GM04503 (cell line): ENCODE measurements around the gene GRID2.

Source experiments
- DNase-seq: peaks from one replicate; pipeline ENCODE4 v3.0.0-alpha.2; 2012; ENCODE audit warnings: low read depth

The GRID2 gene

GRCh38 chr4:92962831-92963230 is 659.1 kb downstream of the GRID2 start:
- no peak for DNase-seq

DNA sequence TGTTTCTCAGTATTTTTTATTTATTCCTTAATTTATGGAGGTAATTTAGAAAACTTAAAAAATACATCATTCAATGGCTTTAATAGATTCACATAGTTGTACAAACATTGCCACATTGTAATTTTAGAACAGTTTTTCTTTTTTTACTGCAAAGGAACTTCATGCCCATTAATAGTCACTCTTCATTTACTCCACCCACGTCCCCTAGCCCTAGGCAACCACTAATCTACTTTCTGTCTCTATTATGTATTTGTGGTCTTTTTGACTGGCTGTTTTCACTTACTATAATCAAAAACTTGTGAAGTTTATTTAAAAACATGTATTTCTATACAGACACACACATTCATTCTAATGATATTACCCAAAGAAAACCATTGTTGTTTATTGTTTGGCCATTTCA is 664.8 kb downstream of the GRID2 start:
- DNase-seq: no peak

- DNase-seq: no peak
Measured at GRCh38 chr4:92968996-92969395, 665.2 kb downstream of the GRID2 start.

DNA sequence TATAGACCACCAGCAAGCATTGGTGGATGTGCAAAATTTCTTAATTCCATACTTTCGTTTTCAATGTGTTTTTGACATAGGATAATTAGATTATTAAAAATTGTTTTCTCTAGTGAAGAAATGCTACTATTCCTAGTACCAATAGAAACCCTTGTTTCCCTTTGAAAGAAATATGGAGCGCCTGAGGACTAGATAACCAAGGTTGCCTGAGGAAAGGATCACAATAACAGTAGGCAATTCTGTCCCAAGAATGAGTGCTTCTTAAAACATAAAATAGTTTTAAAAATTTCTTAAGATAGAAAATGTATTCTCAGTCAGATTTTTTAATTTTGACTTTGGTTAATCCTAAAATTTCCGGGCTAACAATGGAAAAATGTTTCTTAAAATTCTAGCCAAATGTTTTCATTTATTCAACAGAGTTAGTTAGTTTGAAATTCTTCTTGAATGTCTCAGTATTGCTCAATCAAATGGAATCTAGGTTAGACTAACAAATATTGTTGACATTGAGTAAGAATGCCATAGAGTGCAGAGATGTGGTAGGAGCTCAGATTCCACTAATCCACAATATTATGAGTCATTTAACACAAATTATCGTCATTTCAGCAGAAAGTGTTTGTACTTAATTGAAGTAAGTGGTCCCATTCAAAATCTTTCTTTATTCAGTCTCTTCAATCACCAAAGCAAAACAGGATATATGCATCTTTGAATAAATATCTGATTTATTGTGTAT is 666.0 kb downstream of the GRID2 start:
- DNase-seq: peak; percentile 87

DNA sequence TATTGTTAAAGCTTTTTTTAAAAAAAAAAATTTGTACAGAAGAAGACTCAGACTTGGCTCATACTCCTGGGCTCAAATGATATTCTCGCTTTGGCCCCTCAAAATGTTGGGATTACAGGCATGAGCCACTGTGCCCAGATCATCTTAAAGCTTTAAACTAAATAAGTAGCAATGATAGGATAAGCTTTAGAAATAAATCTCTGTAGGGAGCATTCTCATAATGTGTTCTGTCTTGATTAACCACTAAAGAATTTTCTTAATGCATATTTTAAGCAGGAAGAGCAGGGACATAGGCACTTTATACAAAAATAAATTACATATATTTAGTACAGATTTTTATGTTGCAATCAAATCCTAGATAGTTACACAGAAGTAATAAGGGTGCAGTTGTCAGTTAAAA is 667.2 kb downstream of the GRID2 start:
- DNase-seq: no peak

- no peak for DNase-seq
Measured at GRCh38 chr4:92988301-92988700, 684.5 kb downstream of the GRID2 start.

DNA sequence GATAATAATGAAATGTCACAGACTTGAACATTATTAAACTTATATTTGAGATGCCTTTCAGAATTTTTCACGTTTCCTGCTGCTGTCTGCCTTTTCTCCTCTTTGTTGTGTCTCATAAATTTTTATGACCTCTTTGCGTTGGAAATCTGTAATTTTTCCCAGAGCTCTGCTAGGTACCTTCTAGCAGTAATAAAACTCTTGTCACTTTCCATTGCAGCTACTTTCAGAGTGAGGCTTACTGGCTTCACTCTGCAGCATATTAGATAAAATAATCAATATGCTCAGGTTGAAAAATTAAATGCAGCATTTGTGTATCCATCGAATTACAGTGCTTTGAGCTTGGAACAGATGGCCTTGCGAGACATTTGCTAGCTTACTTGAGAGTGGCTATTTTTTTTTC is 689.0 kb downstream of the GRID2 start:
- no peak for DNase-seq

- DNase-seq: no peak
Measured at GRCh38 chr4:92994727-92995126, 691.0 kb downstream of the GRID2 start.

GRCh38 chr4:92996533-92996932 is 692.8 kb downstream of the GRID2 start:
- no peak for DNase-seq

GRCh38 chr4:93000910-93001309 is 697.1 kb downstream of the GRID2 start:
- DNase-seq: no peak

GRCh38 chr4:93002240-93002639 is 698.5 kb downstream of the GRID2 start:
- no peak for DNase-seq

GRCh38 chr4:93016350-93016749 is 712.6 kb downstream of the GRID2 start:
- no peak for DNase-seq

DNA sequence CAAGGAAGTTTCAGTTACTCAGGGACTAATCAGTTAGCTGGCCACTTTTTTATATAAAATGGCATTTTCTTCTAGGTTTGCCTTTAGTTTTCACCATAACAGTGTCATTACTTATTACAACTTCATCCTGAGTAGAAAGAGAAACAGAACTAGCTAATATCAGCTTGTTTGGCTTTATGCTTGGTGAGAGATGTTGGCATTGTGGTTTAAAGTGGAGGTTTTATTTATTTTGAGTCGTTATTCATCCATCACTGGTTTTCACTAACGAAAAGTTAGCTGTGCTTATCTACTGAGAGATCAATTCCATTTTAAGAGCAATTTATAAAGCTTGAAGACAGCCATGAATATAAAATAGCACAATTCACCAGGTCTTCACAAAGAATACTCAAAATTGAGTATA is 714.5 kb downstream of the GRID2 start:
- no peak for DNase-seq

DNA sequence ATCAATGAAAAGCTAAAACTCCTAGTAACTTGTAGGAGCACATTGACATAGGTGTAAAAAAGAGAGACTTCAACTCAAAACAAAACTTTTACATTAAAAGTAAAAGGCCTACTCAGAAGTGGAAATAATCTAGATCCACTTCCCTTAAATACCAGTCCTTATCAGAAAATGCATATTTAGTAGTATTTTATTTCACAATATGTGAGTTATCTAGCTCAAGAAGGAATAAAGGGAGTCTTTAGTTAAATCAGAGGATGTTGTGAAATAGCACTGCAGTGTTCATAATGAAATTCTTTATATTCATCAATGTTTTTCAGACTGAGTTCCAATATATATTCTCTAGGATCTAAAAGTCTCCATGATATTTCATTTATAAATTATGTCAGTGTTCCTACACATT is 715.0 kb downstream of the GRID2 start:
- DNase-seq: no peak

GRCh38 chr4:93029769-93030168 is 726.0 kb downstream of the GRID2 start:
- DNase-seq: no peak

DNA sequence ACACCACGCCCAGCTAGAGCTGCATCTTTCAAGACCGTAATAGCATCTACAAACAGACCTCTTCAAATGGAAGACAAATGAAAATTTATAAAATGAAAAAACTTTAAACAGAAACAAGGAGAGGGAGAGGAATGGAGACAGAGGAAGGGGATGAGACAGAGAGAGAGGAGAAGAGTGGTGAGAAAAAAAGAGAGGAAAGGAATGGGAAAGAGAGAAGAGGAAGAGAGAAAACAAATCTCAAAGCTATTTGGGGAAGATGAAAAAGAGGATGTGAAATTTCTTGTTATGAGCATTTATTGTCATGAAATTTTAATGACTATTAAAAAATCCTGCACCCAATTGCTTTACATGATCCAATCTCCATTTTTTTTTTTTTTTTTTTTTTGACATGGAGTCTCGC is 726.9 kb downstream of the GRID2 start:
- no peak for DNase-seq

- DNase-seq: no peak
Measured at GRCh38 chr4:93031431-93032098, 727.8 kb downstream of the GRID2 start.

- DNase-seq: no peak
Measured at GRCh38 chr4:93042746-93043145, 739.0 kb downstream of the GRID2 start.

- DNase-seq: no peak
Measured at GRCh38 chr4:93053140-93053539, 749.4 kb downstream of the GRID2 start.

DNA sequence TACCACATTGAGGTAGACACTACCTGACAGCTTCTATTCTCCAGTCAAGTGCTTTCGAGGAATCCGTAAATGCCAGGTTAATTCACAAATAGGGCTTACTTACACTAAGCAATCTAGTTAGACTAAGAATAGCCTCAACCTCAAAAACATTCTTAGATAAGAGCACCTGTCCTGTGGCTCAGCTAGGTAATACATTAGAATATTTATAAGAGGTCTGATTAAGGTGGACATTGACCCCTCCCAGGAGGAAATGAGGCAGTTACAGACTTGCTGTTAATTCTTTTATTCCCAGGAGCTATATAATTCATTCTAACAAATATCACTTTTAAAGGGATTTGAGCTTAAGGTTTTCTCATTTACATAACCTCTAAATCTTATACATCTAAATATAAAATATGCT is 758.1 kb downstream of the GRID2 start:
- DNase-seq: no peak

DNA sequence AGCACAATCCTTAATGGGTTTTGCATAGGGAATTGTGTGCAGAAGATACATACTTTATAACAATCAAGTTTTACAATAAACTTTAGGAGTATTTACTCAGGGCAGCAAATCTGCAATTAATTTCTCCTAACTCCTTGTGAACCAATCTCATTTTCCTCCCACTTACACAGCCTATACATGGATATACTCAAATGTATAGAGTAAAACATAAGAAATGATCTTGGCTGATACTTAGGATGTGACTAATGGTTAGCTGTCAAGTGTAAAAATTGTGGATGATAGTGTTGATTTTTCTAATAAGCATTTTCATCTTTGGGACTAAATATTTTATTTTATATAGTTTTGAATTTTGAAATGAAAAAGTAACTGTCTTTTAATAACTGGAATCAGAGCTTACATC is 759.6 kb downstream of the GRID2 start:
- DNase-seq: no peak

DNA sequence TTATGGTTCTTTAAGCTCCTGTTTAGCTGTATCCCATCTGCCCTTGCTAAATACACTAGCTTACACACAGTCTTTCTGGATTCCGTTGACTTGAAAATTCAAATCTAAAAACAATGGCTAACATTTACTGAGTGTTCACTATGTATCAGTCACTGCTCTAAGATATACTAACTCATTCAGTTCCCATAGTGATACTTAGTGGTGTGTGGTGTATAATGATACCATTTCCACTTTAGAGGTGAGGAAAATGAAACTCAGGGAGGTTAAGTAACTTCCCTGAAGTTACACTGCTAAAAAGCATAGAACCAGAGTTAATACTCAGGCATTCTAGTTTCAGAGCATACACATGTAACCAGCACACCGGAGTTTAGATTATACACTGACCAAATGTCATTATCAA is 762.0 kb downstream of the GRID2 start:
- no peak for DNase-seq

- no peak for DNase-seq
Measured at GRCh38 chr4:93066749-93067148, 763.0 kb downstream of the GRID2 start.

GRCh38 chr4:93072292-93072691 is 768.5 kb downstream of the GRID2 start:
- no peak for DNase-seq
